ENCODE measurements around the gene CYP19A1.

The CYP19A1 gene

GRCh38 chr15:51313644-51314280, 24.6 kb downstream of the CYP19A1 start:
- TF ChIP-seq CTCF (conservative IDR thresholded peaks at IDR 0.05; ENCODE audit: low read depth, low read length), result no peak
- H3K4me3 ChIP-seq (ENCODE audit: low read depth, low read length), result no peak overlapping the region
- no peak for DNase-seq (ENCODE audit: low read depth)

- TF ChIP-seq CTCF (conservative IDR thresholded peaks at IDR 0.05; ENCODE audit: low read depth, low read length), result no peak
- H3K4me3 ChIP-seq (ENCODE audit: low read depth, low read length), result no peak overlapping the region
- no peak for DNase-seq (ENCODE audit: low read depth)
Measured at GRCh38 chr15:51313074-51313393, 25.4 kb downstream of the CYP19A1 start.

- no peak overlapping the region for H3K4me3 ChIP-seq (ENCODE audit: low read depth, low read length)
- TF ChIP-seq CTCF (conservative IDR thresholded peaks at IDR 0.05; ENCODE audit: low read depth, low read length), result no peak
- DNase-seq (ENCODE audit: low read depth), result peak; percentile 66
Measured at GRCh38 chr15:51312166-51313073, 26.0 kb downstream of the CYP19A1 start.

- no peak for DNase-seq (ENCODE audit: low read depth)
- TF ChIP-seq CTCF (conservative IDR thresholded peaks at IDR 0.05; ENCODE audit: low read depth, low read length), result no peak
- H3K4me3 ChIP-seq (ENCODE audit: low read depth, low read length), result no peak overlapping the region
Measured at GRCh38 chr15:51311510-51311909, 26.9 kb downstream of the CYP19A1 start.

GRCh38 chr15:51310064-51310463, 28.3 kb downstream of the CYP19A1 start:
- no peak for TF ChIP-seq CTCF (conservative IDR thresholded peaks at IDR 0.05; ENCODE audit: low read depth, low read length)
- no peak overlapping the region for H3K4me3 ChIP-seq (ENCODE audit: low read depth, low read length)
- DNase-seq (ENCODE audit: low read depth), result peak; percentile 74

- DNase-seq (ENCODE audit: low read depth), result no peak
- TF ChIP-seq CTCF (conservative IDR thresholded peaks at IDR 0.05; ENCODE audit: low read depth, low read length), result no peak
- no peak overlapping the region for H3K4me3 ChIP-seq (ENCODE audit: low read depth, low read length)
Measured at GRCh38 chr15:51307811-51308210, 30.6 kb downstream of the CYP19A1 start.
